Transverse colon (tissue), 4 donors: ENCODE results near the gene MBP.

ENCODE experiments used
- EP300 ChIP-seq: sonication (generic); formaldehyde crosslinking; IDR thresholded peaks from one replicate; pipeline ENCODE4 v1.6.1; 2017; ENCODE audit warnings: antibody characterized with exemption, low read depth
- POLR2A ChIP-seq: fragments of 450-650 bp; IDR thresholded peaks from one replicate; pipeline ENCODE4 v1.6.1; 2016; ENCODE audit warnings: antibody characterized with exemption, mild to moderate bottlenecking, moderate library complexity
- POLR2AphosphoS5 ChIP-seq, 3 donors: sonication (generic); formaldehyde crosslinking; IDR thresholded peaks; one replicate each; pipeline ENCODE4 v1.6.1; 2016; ENCODE audit warnings: antibody characterized with exemption in 3 of 3
- TF ChIP-seq, protein P1 (sequence below), 5 experiments: fragments of 200-600 bp in 3 of 5; fragments of 450-650 bp in 2 of 5; sonication (generic) in 3 of 5; IDR thresholded peaks; 1 replicate in 2 of 5; 2 replicates in 3 of 5; pipeline ENCODE4 v1.5.1; 2016 to 2017; ENCODE audit warnings: antibody characterized with exemption in 5 of 5, inconsistent platforms in 3 of 5, mild to moderate bottlenecking in 2 of 5, moderate library complexity in 1 of 5

DNA sequence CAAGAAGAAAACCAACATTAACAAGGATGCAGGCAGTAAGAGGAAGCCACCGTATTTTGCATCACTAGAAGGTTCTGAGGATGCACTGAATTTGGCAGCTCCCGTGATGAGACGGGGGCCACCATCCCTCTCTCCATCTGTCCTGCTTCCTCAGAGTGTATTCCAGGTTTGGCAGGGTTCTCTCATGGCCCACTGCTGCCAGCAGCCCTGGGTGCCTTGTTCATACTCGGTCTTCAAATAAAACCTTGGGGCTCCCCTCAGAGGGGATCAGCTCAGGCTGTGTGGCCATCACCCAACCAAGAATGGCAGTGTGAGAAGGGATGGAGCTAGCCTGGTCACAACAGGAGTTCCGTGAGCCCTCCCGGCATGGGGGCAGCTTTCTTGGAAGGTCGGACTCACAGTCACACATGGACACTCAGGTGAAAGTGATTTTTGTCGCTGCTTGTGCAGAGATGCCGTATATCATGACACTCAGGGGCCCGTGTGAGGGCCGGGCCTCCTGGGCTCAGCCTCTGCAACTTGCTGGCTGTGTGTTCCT lies 12.8 kb upstream of the MBP start:
- TF ChIP-seq, protein P1, sequence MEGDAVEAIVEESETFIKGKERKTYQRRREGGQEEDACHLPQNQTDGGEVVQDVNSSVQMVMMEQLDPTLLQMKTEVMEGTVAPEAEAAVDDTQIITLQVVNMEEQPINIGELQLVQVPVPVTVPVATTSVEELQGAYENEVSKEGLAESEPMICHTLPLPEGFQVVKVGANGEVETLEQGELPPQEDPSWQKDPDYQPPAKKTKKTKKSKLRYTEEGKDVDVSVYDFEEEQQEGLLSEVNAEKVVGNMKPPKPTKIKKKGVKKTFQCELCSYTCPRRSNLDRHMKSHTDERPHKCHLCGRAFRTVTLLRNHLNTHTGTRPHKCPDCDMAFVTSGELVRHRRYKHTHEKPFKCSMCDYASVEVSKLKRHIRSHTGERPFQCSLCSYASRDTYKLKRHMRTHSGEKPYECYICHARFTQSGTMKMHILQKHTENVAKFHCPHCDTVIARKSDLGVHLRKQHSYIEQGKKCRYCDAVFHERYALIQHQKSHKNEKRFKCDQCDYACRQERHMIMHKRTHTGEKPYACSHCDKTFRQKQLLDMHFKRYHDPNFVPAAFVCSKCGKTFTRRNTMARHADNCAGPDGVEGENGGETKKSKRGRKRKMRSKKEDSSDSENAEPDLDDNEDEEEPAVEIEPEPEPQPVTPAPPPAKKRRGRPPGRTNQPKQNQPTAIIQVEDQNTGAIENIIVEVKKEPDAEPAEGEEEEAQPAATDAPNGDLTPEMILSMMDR (IDR thresholded peaks at IDR 0.05): no peak
- TF ChIP-seq POLR2A (no peak), EP300 (no peak), POLR2AphosphoS5 (IDR thresholded peaks at IDR 0.05) (no peak)
